Fibroblast of skin of right biceps (primary cell): ENCODE data around the gene TMED10.
"Not testable (repeated sequence)": the region's sequence is repeated elsewhere in the genome, so short reads cannot be mapped to it uniquely, and the experiment has no call there.

Experiments
- DNase-seq: peaks from one replicate; pipeline ENCODE4 v3.0.0-alpha.2; 2013

TMED10 gene

GRCh38 chr14:75188520-75189268 lies 12.3 kb upstream of the TMED10 start:
- DNase-seq, result no peak

DNA sequence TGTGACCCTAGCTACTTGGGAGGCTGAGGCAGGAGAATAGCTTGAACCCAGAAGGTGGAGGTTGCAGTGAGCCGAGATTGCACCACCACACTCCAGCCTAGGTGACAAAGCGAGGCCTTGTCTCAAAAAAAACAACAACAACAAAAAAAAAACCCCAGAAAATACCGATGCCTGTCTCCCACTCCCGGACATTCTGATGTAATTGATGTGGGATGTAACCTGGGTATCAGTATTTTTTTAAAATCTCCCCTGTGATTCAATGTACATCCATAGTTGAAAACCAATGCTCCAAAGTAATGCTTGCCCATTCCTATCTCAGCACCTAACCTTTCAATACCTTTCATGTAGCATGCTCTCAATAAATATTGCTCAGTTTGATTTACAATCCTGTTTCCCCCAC lies 11.7 kb upstream of the TMED10 start:
- no peak for DNase-seq

GRCh38 chr14:75186953-75187352 lies 10.5 kb upstream of the TMED10 start:
- no peak for DNase-seq

DNA sequence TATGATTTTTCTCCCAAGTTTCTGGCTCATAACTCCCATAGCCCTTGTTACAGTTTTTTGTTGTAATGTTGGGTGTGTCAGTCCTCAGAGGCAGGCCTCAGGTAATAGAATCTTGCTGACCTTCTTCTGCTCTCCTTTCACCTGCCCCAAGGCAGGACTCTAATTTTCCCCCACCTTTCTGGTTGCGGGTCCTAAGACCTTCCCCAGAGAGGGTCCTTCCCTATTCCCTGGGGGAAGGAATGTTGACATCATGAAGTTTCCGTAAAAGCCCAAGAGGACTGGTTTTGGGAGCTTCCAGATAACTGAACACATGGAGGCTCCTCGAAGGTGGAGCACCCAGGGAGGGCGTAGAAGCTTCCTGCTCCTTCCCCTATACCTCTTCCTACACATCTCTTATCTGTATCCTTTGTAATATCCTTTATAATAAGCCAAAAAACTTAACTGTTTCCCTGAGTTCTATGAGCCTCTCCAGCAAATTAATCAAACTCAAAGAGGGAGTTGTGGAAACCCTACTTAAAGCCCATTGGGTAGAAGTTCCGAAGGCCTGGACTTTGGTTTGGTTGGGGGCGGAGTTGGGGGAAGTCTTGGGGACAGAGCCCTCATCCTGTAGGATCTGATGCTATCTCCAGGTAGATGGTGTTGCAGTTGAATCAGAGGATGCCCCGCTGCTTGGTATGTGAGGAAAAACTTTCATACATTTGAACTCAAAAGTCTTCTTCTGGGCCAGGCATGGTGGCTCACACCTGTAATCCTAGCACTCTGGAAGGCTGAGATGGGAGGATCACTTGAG lies 9.0 kb upstream of the TMED10 start:
- DNase-seq, result no peak

DNA sequence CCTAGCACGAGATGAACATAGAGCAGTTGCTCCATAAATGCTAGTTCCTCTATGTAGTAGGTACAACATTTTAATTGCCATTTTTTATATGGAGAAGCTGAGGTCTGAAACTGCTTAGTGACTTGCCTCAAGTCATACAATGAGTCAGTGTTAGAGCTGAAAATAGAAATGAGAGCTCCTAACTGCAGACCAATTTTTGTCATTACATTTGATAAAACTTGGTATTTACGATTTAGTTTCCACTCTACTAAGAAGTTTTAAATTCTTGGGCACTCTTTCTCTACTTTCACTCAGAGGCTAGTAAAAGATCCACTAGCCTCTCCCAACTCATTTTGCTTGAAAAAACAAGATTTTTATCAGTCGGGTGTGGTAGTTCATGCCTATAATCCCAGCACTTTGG lies 8.1 kb upstream of the TMED10 start:
- DNase-seq, result peak; percentile 60

GRCh38 chr14:75184039-75184438 lies 7.6 kb upstream of the TMED10 start:
- DNase-seq, result no peak

GRCh38 chr14:75183225-75183624 lies 6.8 kb upstream of the TMED10 start:
- DNase-seq, result no peak

GRCh38 chr14:75182821-75183220 lies 6.4 kb upstream of the TMED10 start:
- peak; percentile 81 for DNase-seq

DNA sequence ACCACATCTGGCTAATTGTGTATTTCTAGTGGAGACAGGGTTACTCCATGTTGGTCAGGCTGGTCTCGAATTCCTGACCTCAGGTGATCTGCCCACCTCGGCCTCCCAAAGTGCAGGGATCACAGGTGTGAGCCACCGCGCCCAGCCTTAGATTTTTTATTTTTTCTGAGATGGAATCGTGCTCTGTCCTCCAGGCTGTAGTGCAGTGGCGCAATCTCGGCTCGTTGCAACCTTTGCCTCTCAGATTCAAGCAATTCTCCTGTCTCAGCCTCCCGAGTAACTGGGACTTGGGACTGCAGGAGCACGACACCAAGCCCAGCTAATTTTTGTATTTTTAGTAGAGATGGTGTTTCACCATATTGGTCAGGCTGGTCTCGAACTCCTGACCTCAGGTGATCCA lies 5.8 kb upstream of the TMED10 start:
- DNase-seq, result not testable (repeated sequence)

GRCh38 chr14:75181293-75182062 lies 5.1 kb upstream of the TMED10 start:
- DNase-seq, result no peak

DNA sequence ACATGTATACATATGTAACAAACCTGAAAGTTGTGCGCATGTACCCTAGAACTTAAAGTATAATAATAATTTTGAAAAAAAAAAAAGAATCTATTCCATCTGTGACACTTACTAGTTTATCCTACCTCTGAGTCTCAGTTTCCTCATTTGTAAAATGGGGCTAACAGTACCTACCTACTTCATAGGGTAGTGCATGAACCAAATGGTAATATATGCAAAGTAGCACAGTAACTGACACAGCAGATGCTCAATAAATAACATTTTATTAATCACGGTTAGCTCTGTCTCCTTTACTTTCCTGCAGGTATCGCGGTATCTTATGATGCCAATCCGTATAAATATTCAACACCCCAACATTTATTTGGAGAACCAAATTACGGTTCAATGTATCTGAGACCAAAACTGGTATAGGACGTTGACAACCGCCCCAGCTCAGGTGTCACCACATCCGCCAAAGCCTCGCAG lies 703 bp downstream of the TMED10 start:
- no peak for DNase-seq

DNA sequence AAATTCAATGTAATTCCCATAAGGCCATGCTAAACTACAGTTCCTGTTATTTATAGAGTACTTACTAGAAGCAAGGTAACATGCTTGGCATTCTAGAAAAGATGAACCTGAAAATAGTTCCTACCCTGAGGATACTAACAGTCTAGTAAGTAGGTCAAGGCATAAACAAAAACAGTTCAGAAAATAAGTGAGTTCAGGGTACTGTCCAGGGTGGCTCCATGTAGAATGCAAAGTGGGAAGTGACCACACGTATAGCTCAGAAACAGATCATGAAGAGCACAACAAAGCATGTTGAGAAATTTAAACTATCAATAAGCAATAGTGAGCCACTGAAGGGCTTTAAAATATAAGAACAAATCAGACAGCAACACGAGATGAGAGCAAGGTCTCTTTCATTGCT lies 2.3 kb downstream of the TMED10 start:
- DNase-seq, result no peak

DNA sequence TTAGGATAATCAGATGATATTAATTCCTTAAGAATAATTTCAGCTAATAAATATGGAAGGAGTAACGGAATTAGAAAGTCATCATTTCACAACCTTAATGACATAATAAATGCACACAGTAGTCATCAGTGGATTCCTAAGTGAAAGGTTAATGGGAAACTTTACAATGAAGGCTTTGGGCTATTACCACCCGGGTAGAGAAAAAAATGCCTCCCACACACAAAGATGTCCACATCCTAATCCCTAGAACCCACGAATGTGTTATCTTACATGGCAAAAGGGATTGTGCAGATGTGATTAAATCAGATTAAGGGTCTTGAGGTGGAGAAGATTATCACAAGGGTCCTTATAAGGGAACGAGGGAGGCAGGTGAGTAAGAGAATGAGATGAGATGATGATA lies 5.6 kb downstream of the TMED10 start:
- no peak for DNase-seq

DNA sequence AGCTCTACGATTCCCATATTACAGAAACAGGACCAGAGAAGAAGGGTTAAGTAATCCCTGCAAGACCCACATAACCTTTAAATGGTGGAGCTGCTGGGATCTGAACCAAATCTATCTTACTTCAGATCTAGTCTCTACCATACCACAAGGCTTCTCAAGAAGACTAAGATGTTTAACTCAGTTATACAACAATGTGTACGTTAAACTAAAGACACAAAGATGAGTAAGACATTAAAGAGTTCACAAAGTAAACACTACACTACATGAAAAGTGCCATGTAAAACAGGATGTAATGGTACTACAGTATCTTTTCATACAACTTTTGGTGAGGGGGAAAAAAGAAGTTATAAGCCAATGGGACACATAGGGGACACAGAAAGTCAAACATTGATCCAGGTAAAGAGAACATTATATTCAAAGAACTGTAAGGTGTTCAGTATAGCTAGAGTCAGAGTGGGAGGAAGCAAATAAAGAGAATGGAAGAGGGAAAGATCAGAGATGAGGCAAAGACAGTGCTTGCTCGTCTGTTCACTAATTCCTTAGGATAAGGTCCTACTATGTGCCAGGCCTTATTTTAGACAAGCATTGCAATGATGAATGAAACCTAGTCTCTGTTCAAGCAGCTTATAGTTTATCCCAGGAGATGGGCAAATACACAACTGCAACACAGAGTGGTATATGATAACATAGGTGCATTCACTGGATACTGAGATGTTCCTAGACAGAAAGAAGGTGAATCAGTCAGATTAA lies 7.7 kb downstream of the TMED10 start:
- DNase-seq, result no peak

- no peak for DNase-seq
Measured at GRCh38 chr14:75167325-75167724, 9.1 kb downstream of the TMED10 start.

- no peak for DNase-seq
Measured at GRCh38 chr14:75165586-75166391, 10.6 kb downstream of the TMED10 start.

- DNase-seq, result no peak
Measured at GRCh38 chr14:75164809-75165208, 11.6 kb downstream of the TMED10 start.

DNA sequence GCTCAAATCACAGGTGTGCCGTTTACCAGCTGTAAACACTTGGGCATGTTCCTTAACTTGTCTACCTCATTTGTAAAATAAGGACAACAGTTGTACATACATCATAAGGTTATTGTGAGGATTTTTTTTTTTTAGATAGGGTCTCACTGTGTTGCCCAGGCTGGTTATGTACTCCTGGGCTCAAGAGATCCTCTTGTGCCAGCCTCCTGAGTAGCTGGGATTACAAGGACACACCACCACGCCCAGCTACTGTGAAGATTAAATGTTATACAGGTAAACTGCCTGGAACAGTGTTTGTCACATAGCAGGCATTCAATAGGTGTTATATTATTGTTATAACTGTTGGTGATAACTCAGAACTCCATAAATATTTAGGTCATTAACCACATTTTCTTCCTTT lies 12.7 kb downstream of the TMED10 start:
- no peak for DNase-seq

DNA sequence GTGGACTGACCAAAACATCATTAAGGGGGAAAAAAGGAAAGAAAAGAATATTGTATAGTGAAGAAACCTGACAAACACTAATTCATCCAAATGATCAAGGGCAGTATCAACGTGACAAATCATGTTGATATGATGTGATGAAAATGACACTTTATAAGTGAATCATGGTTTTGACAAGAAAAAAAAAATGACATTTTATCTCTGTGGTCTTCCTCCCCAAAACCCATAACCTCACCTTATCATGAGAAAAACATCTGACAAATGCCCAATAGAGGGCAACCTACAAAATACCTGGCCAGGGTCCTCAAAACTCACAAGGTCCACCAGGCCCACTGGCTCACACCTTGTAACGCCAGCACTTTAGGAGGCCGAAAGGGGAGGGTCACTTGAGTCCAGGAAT lies 13.8 kb downstream of the TMED10 start:
- no peak for DNase-seq

DNA sequence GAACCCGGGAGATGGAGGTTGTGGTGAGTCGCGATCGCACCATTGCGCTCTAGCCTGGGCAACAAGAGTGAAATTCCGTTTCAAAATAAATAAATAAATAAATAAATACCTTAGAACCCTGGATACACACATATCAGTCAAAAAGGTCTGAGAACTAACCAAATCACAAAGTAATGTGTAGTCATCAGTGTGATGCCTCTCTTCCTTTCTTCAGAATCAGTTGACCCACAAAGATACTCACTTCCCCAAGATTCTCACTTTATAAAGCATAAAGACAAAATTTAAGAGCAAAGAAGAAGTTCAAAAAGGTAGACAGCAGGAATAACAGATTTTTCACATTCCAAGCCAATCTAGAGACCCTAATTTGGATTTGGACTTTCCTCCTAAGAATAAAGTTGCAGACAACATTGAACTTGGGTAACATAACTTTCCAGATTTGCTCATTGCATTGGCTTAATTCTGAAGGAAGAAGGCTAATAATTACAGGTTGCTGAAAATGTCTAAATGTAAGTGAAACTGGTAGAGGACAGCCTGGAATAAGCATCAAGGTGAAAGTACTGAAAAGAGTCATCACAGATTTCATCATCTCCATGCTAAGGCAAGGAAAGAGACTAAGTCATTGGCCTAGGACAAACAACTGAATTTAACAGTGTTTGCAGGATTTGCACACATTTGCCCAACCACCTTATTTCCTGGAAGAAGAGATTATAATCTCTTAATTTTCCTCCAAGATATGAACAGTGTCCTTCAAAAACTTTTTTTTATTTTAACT lies 17.4 kb downstream of the TMED10 start:
- no peak for DNase-seq

DNA sequence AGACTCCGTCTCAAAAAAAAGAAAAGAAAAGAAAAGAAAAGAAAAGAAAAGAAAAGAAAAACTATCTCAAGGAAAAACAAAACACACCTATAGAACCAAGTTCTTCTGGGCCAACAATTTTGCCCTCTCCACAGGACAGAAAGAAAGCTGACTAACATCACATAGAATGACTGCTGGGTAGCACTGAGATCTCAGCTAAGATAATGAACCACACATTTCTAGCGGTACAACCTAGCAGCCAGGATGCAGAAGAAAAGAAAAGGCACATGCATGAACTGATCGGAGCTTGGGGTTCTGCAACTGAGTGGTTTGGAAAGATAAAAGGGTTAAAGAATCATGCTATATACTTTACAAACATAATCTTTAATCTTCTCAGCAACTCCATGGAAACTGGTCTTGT lies 19.5 kb downstream of the TMED10 start:
- DNase-seq, result no peak
